ENCODE data around the gene RBMY1J.
"Not testable (repeated sequence)": the region's sequence is repeated elsewhere in the genome, so short reads cannot be mapped to it uniquely, and the experiment has no call there.

The RBMY1J gene

GRCh38 chrY:22403110-22403509 is at the start of gene RBMY1J:
Gene RBMY1J (plus strand): TSS chrY:22403410. CDS start chrY:22405448, 2,038 bp downstream.
- not testable (repeated sequence) for DNase-seq

GRCh38 chrY:22367416-22367815 is 35.8 kb upstream of the RBMY1J start:
- DNase-seq: no peak

- DNase-seq: no peak
Observed at GRCh38 chrY:22370623-22371022, 32.6 kb upstream of the RBMY1J start.

- no peak for DNase-seq
Observed at GRCh38 chrY:22373494-22373893, 29.7 kb upstream of the RBMY1J start.

- DNase-seq: not testable (repeated sequence)
Observed at GRCh38 chrY:22444718-22445396, 41.6 kb downstream of the RBMY1J start.

GRCh38 chrY:22455522-22455921 is 52.3 kb downstream of the RBMY1J start:
- DNase-seq: not testable (repeated sequence)

- DNase-seq: not testable (repeated sequence)
Observed at GRCh38 chrY:22461962-22462361, 58.8 kb downstream of the RBMY1J start.

Data from NCI-H2081 (cell line).